Measurements from ENCODE around the gene BRD4. TPM values are rescaled to one million over a fixed set of nuclear protein-coding genes. Genes with fewer than 3 reads are reported as not detected.

Gene BRD4
- total RNA-seq, 2 experiments from 2014 or later, result 110 to 113 TPM

DNA sequence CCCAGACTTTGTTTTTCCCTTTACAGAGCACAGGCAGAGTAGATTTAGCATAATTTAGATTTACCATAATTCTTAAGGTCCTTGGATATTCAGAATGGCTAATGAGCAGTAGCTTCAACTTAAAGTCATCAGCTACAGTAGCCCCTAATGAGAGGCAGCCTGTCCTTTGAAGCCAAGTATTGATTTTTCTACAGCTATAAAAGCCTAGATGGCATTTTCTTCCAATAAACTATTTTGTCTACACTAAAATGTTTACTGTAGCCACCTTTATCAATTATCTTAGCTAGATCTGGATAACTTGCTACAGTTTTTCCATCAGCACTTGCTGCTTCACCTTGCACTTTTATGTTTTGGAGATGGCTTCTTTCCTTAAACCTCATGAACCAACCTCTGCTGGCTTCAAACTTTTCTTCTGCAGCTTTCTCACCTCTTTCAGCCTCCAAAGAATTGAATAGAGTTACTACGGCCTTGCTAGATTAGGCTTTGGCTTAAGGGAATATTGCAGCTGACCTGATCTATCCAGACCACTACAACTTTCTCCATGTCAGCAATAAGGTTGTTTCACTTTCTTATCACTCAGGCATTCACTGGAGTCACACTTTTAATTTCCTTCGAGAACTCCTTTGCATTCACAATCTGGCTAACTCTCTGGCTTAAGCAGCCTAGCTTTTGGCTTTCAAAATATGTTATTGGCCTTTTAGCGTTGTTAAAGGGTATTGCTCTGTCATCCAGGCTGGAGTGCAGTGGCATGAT, 26.6 kb downstream of the BRD4 start:
- no peak for DNase-seq
- Mint-ChIP-seq H3K36me3 (peaks cover 29% of the 10 kb centered on the region), H3K4me1 (peaks cover 75% of the 10 kb centered on the region), H3K4me3 (no peak overlapping the region), H3K27me3 (no peaks in the 10 kb centered on the region), H3K9me3 (peaks cover 3% of the 10 kb centered on the region), H3K27ac (peak overlapping the region; percentile 49)

DNA sequence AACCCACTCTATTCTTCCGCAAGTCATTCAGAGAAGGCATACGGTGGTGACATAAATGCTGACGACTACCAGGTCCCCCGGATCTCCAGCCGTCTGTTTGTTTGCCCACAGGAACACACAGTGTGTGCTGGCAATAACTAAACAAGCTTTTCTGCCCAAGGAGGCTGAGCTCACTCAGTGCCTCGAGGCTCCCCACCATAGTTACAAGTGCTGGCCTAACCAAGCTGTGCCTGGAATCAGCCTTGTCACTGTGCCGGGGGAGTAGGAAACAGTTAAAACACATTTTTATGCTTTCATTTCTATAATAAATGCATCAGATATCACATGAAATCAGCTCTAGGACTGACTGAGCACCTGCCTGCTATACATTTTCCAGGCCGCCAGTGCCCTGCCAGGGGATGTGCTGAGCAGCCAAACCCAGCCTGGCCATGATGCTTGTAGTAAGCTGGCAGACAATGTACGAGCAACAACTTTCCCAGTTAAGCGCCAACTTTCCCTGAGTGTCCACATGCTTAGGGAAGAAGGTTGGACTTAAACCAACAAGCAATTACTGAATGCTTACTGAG, 28.1 kb downstream of the BRD4 start:
- peak; percentile 18 for DNase-seq
- H3K36me3 Mint-ChIP-seq, result peaks cover 33% of the 10 kb centered on the region
- H3K27me3 Mint-ChIP-seq, result no peaks in the 10 kb centered on the region
- H3K27ac Mint-ChIP-seq, result peak overlapping the region; percentile 81
- peaks cover 3% of the 10 kb centered on the region for H3K9me3 Mint-ChIP-seq
- no peak overlapping the region for H3K4me3 Mint-ChIP-seq
- peaks cover 76% of the 10 kb centered on the region for H3K4me1 Mint-ChIP-seq

DNA sequence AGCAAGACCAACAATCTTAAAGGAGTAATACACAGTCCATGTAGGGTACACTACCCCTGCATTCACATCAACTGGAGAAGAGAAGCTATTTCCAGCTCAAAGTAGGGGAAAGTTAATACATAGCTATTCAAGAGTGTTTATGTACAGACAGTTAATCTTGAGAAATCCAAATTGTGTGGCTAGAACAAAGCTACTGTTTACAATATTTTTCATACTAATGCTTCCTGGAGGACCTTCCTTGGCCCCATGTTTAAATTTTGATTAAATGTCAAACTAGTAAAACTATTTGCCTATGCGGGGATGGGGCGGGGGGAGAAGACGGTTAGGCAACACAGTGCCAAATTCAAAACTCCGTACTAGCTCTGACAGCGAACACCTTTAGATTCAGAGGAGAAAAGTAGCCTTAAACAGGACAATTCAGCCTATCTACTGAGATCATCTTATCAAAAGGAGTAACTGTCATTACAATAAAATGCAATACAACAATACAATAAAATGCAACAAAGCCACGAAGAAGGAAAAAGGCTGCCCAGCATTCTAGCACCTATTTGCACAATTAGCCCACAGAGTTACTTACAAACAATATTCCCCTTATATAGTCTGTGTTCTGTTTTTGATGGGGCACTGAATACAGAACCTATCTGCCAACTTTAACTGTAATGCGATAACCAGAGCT, 29.1 kb downstream of the BRD4 start:
- H3K4me3 Mint-ChIP-seq, result no peak overlapping the region
- no peak for DNase-seq
- peaks cover 3% of the 10 kb centered on the region for H3K9me3 Mint-ChIP-seq
- H3K27ac Mint-ChIP-seq, result peak overlapping the region; percentile 81
- no peaks in the 10 kb centered on the region for H3K27me3 Mint-ChIP-seq
- H3K36me3 Mint-ChIP-seq, result peaks cover 34% of the 10 kb centered on the region
- peaks cover 83% of the 10 kb centered on the region for H3K4me1 Mint-ChIP-seq

DNA sequence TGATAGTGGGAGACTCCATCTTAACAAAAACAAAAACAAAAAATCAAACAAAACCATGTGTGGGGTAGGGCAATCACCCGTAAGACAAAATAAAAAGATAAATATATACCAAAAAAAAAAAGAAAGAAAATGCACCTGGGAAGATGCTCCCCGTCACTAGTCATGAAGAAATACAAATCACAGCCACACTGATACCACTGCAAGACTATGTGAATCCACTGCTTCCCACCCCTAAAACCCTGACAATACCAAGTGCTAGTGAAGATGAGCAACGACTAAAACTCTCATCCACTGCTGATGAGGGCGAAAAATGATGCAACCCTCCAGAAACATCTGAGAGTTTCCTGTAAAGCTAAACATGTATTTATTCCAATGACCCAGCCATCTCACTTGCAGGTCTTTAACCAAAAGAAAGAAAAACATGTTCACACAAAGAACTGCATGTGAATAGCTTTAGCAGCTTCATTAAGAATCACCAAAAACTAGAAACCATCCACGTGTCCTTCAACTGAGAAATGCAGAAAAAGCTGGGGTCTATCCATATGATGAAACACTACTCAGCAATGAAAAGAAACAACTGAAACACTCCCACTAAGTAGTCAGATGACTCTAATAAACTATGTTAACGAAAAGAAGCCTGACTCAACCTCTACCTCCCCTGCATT, 31.7 kb downstream of the BRD4 start:
- Mint-ChIP-seq H3K4me3 (peak overlapping the region; percentile 48), H3K4me1 (peaks cover 86% of the 10 kb centered on the region), H3K9me3 (peaks cover 3% of the 10 kb centered on the region), H3K27ac (peak overlapping the region; percentile 98), H3K27me3 (no peaks in the 10 kb centered on the region), H3K36me3 (peaks cover 20% of the 10 kb centered on the region)
- DNase-seq, result peak; percentile 26

DNA sequence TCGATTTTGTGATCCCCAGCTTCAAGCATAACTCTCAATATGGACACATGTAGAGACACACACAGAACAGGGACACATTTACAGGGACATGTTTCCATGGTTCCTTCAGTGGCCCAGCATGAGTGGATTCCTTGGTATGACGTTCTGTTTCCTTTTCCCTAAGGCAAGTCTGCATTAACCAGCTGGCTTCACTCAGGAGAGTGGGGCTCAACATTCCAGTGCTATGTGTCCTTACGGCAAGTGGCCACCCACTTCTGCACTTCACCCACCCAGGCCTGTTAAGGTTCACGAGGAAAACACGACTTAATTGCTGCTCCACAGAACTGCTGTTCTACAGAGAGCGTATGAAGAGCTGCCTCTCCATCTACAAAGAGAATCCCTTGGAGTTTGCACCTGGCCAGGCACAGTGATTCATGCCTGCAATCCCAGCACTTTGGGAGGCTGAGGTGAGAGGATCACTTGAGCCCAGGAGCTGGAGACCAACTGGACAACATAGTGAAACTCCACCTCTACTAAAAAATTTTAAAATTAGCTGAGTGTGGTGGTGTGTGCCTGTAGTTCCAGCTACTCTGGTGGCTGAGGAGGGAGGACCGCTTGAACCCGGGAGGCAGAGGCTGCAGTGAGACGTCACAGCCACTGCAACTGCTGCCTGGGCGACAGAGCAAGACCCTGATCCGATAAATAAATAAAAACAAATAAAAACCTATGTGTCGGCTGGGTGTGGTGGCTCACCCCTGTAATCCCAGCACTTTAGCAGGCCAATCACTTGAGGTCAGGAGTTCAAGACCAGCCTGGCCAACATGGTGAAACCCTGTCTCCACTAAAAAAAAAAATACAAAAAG, 32.5 kb downstream of the BRD4 start:
- Mint-ChIP-seq H3K27ac (peak overlapping the region; percentile 98), H3K27me3 (no peaks in the 10 kb centered on the region), H3K4me1 (peaks cover 89% of the 10 kb centered on the region), H3K9me3 (peaks cover 5% of the 10 kb centered on the region), H3K36me3 (peaks cover 26% of the 10 kb centered on the region), H3K4me3 (no peak overlapping the region)
- DNase-seq, result no peak

DNA sequence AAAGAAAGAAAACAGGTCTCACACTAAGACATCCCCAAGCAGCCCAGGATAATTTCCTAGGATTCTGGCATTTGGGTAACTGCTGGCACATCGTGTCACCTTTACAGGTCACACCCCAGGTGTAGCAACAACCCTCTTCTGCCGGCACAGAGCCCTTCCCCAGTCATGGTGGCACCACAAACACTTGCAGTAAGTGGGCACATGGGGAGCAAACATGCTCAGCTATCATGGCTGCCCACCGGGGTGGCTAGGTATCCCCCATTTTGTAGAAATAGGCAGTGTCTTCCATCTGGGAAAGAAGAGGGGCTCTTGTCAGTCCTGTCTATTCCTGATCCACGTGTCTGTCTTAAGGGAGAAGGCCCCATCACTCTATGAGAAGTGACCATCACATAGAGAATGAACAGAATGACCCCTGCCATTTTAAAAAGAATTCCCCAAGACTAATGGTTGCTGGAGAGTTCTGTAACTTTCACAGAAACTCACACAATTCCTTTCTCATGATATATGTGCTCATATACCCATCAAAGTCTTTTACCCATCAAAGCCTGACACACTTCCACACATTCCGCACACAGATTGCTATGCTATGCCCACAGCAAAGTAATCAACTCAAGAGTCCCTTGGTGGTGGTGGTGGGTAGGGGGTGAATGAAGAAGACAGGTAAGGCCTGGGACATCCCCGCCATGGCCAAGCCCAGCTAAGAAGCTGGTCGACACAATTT, 33.3 kb downstream of the BRD4 start:
- Mint-ChIP-seq H3K9me3 (peaks cover 5% of the 10 kb centered on the region), H3K27ac (peak overlapping the region; percentile 98), H3K4me1 (peaks cover 90% of the 10 kb centered on the region), H3K27me3 (no peaks in the 10 kb centered on the region), H3K4me3 (peak overlapping the region; percentile 58), H3K36me3 (peaks cover 27% of the 10 kb centered on the region)
- DNase-seq, result no peak

DNA sequence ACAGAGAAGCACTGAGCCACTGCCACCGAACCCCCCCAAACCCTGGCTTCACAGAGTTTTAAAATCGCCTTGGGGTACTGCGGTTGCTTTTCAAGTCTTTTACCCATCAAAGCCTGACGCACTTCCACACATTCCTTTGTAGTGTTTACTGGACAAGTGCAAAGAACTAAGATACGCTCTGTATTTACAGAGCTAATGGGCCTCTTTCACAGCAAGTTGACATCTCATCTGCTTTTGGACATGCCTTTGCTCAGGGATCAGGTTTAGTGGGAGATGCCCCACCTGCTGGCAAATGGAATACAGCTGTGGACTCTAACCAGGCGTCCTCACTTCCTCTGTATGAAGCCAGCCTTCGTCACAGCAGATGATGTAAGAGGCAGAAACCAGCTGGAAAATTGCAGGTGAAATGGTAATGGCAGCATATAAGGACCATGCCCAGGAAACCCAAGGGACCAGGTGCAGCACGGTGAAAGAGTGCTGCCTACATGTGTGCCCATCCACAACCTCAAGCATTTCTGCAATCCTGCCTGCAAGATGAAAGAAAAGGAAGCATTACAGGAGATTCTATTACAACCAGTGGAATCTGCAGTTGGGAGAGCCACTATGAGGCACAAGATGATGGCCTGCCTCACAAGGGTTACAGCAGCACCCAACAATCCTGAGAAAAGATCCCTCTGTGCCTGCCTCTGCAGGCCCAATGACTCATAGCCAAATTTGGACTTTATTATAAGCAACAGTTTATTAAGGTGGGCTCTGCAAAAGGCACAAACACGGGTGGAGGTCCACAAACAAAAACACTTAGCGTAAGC, 34.7 kb downstream of the BRD4 start:
- peaks cover 30% of the 10 kb centered on the region for H3K36me3 Mint-ChIP-seq
- peak overlapping the region; percentile 98 for H3K27ac Mint-ChIP-seq
- no peaks in the 10 kb centered on the region for H3K27me3 Mint-ChIP-seq
- H3K4me3 Mint-ChIP-seq, result peak overlapping the region; percentile 35
- peaks cover 89% of the 10 kb centered on the region for H3K4me1 Mint-ChIP-seq
- DNase-seq, result no peak
- H3K9me3 Mint-ChIP-seq, result peaks cover 5% of the 10 kb centered on the region

DNA sequence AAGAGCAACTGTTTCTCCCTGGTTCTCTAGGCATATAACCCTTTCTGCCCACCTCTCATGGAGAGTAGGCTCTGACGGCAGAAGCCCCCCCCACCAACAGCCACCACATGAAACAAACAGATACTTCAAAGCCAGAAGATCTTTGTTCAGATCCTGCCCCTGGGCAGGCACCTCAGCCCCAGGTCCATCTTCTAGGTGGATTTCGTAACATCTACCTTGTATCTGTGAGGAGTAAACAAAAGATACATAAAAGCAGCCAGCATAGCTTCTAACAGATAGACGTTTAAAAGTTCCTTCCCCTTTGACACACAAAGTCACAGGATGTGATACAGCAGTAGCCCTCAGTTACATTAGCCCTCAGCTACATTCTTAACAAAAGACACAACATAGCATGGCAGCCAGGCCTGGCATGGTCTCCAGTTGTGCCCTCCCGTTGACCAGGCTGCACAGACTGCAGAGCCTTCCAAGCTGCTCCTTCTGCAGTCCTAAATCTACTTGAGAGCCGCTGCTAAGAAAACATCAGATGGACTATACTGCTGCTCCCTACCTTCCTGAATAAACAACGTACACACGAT, 35.4 kb downstream of the BRD4 start:
- Mint-ChIP-seq H3K36me3 (peaks cover 30% of the 10 kb centered on the region), H3K4me3 (peak overlapping the region; percentile 35), H3K4me1 (peaks cover 90% of the 10 kb centered on the region), H3K9me3 (peaks cover 5% of the 10 kb centered on the region), H3K27me3 (no peaks in the 10 kb centered on the region), H3K27ac (peak overlapping the region; percentile 98)
- no peak for DNase-seq

DNA sequence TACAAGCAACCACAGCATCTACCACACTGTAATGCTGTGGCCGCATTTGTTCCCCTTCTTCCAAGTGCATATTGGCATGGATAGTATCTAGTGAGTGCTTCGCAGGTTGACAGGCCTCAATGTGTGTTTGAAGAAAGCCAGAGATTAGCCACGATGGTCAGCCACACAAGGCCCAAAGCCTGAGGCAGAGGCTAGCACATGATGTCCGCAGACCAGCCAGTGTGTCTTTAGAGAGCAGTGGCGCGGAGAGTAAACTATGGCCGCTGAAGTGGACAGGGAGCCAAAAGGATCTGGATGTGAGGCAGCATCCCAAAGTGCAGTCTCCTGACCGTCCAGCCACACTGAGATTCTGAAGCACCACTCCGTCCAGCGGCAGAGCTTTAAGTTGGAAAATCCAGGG, 36.0 kb downstream of the BRD4 start:
- Mint-ChIP-seq H3K9me3 (peaks cover 5% of the 10 kb centered on the region), H3K27ac (peak overlapping the region; percentile 98), H3K36me3 (peaks cover 30% of the 10 kb centered on the region), H3K27me3 (no peaks in the 10 kb centered on the region), H3K4me1 (peaks cover 92% of the 10 kb centered on the region), H3K4me3 (no peak overlapping the region)
- DNase-seq, result no peak

DNA sequence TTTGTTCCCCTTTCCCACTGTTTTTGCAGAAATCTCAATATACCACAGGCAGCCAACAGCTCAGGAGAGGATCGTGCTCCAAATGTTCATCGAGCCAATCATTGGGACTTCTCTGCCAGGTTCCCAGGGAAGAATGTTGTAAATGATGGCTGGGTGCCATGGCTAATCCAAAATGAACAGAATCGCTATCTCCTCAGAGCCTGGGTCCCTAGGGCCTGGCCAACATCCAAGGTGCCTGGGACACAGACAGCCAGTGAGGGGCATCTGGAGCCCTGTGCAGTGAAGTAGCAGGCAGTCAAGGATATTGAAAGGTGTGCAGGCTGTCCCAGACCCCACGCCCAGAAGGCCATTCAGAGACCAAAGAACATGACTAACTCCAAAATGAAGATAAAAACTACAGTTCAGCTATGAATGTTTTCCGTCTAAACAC, 37.8 kb downstream of the BRD4 start:
- H3K4me3 Mint-ChIP-seq, result no peak overlapping the region
- peaks cover 93% of the 10 kb centered on the region for H3K4me1 Mint-ChIP-seq
- H3K9me3 Mint-ChIP-seq, result peaks cover 2% of the 10 kb centered on the region
- peaks cover 23% of the 10 kb centered on the region for H3K36me3 Mint-ChIP-seq
- DNase-seq, result no peak
- H3K27ac Mint-ChIP-seq, result no peak overlapping the region
- no peaks in the 10 kb centered on the region for H3K27me3 Mint-ChIP-seq

DNA sequence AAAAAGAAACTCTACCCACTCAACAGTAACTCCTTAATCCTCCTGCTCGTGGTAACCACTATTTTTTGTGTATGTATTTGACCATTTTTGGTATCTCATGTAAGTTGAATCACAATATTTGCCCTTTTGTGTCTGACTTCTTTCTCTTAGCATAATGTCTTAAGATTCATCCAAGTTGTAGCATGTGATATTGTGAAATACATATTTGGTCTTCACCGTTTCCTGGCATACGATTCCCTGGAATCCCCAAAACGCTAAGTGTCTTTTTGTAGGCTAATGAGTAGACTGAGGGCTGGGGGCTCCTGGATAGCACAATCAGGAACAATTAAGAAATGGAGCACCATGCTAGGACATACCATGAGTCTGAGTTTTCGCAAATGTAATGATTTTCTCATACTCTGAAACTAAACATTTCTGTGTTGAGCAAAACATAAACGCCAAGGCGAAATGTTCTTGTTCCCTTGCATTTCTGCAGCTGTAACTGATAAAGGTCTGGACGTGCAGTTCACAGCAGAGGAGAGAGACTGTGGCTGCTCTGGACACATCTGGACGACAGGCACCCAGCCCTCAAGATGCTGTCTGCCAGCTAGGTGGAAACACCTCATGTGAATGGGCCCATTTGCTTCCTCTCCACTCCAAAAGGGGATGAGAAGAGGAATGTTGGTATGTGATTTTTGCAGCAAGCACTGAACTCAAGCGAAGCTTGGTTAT, 38.4 kb downstream of the BRD4 start:
- Mint-ChIP-seq H3K36me3 (peaks cover 21% of the 10 kb centered on the region), H3K27ac (peak overlapping the region; percentile 38), H3K4me3 (peak overlapping the region; percentile 37), H3K4me1 (peaks cover 91% of the 10 kb centered on the region), H3K9me3 (peaks cover 2% of the 10 kb centered on the region), H3K27me3 (no peaks in the 10 kb centered on the region)
- no peak for DNase-seq

DNA sequence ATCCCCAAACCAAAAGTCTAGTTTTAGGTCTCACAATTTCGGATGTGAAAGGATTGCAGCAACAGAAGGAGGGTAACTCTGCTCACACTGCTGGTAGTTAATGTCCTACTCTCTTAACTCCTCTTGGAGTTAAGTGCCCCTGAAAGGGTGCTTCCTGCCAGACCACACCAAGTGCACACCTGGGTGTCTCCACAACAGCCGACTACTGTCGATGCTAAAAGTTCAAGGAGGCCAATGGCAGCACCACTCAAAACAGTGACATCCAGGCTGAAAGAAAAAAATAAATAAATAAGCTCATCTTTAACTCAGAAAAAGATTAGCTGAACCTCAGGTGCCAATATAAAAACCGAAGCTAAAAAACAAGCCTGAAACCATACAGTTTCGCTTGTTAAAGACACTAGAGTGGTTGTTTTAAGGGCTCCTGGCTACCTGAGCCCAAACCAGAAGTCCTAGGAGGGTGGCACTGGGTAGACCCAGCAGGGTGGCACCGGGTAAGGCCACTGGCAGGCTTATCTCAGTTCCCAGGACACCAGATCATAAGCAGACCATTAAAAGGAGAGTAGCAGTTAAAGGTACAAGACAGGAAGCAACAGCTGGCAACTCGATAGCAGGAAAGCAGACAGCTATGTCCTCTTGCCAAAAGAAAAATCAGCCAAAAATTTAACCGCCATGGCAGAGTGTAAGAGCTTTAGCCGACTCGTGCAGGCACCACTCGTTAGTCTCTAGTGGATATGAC, 39.3 kb downstream of the BRD4 start:
- H3K27me3 Mint-ChIP-seq, result no peaks in the 10 kb centered on the region
- DNase-seq, result no peak
- peaks cover 2% of the 10 kb centered on the region for H3K9me3 Mint-ChIP-seq
- H3K36me3 Mint-ChIP-seq, result peaks cover 21% of the 10 kb centered on the region
- peak overlapping the region; percentile 87 for H3K27ac Mint-ChIP-seq
- H3K4me3 Mint-ChIP-seq, result peak overlapping the region; percentile 68
- peaks cover 93% of the 10 kb centered on the region for H3K4me1 Mint-ChIP-seq
